Keratinocyte (primary cell): Measurements from ENCODE around the gene TAF4B.

Experiments used
- CTCF ChIP-seq, 3 experiments: IDR thresholded peaks in 1 of 3; conservative IDR thresholded peaks in 1 of 3; optimal IDR thresholded peaks in 1 of 3; 2 replicates in 2 of 3; 3 replicates in 1 of 3; pipeline versions ENCODE3 to v1.5.1; 2011; ENCODE audit warnings: low read length in 3 of 3, mild to moderate bottlenecking in 3 of 3, moderate library complexity in 2 of 3, control low read depth in 1 of 3, inconsistent platforms in 1 of 3; ENCODE audit not compliant: insufficient read depth in 2 of 3; ENCODE audit errors: extremely low read depth in 1 of 3
- EZH2 ChIP-seq: IDR thresholded peaks from one replicate; pipeline ENCODE4 v1.6.1; 2012; ENCODE audit warnings: inconsistent platforms, mild to moderate bottlenecking, low read length, moderate library complexity

GRCh38 chr18:26327062-26327461, 100.8 kb downstream of the TAF4B start:
- TF ChIP-seq CTCF (optimal IDR thresholded peaks at IDR 0.05 in 1 of 3, IDR thresholded peaks at IDR 0.05 in 1 of 3, conservative IDR thresholded peaks at IDR 0.05 in 1 of 3; ENCODE audit: extremely low read depth in 1 of 3, insufficient read depth in 2 of 3, low read length in 3 of 3) (no peak), EZH2 (no peak)
